ENCODE data around the gene RGS8.

The RGS8 gene

GRCh38 chr1:182658055-182658454, 26.3 kb downstream of the RGS8 start:
- in situ Hi-C loops (cut with HindIII; ENCODE audit: low pct_unique_long_range_greater_than_20kb, low sequenced_read_pairs), result no loop called here
- TF ChIP-seq JUND (IDR thresholded peaks at IDR 0.05; ENCODE audit: low read depth), result no peak
- no peak for DNase-seq (ENCODE audit: low read depth in 1 of 2, low spot score in 1 of 2)

- in situ Hi-C loops (cut with HindIII; ENCODE audit: low pct_unique_long_range_greater_than_20kb, low sequenced_read_pairs), result no loop called here
These were observed 27.5 kb downstream of the RGS8 start for GRCh38 chr1:182656842-182657397.

GRCh38 chr1:182653986-182654385, 30.4 kb downstream of the RGS8 start:
- in situ Hi-C loops (cut with HindIII; ENCODE audit: low pct_unique_long_range_greater_than_20kb, low sequenced_read_pairs), result no loop called here
- DNase-seq (ENCODE audit: low read depth in 1 of 2, low spot score in 1 of 2), result no peak
- no peak for TF ChIP-seq JUND (IDR thresholded peaks at IDR 0.05; ENCODE audit: low read depth)

More at GRCh38 chr1:182656842-182657397, 27.5 kb downstream of the RGS8 start:
- no peak for TF ChIP-seq JUND (IDR thresholded peaks at IDR 0.05; ENCODE audit: low read depth)
- DNase-seq (ENCODE audit: low read depth in 1 of 2, low spot score in 1 of 2), result no peak

GRCh38 chr1:182652933-182653332, 31.5 kb downstream of the RGS8 start:
- DNase-seq (ENCODE audit: low read depth in 1 of 2, low spot score in 1 of 2), result no peak
- in situ Hi-C loops (cut with HindIII; ENCODE audit: low pct_unique_long_range_greater_than_20kb, low sequenced_read_pairs), result no loop called here
- TF ChIP-seq JUND (IDR thresholded peaks at IDR 0.05; ENCODE audit: low read depth), result no peak

- in situ Hi-C loops (cut with HindIII; ENCODE audit: low pct_unique_long_range_greater_than_20kb, low sequenced_read_pairs), result no loop called here
- DNase-seq (ENCODE audit: low read depth in 1 of 2, low spot score in 1 of 2), result no peak
- no peak for TF ChIP-seq JUND (IDR thresholded peaks at IDR 0.05; ENCODE audit: low read depth)
These were observed 33.1 kb downstream of the RGS8 start for GRCh38 chr1:182651339-182651724.

DNA sequence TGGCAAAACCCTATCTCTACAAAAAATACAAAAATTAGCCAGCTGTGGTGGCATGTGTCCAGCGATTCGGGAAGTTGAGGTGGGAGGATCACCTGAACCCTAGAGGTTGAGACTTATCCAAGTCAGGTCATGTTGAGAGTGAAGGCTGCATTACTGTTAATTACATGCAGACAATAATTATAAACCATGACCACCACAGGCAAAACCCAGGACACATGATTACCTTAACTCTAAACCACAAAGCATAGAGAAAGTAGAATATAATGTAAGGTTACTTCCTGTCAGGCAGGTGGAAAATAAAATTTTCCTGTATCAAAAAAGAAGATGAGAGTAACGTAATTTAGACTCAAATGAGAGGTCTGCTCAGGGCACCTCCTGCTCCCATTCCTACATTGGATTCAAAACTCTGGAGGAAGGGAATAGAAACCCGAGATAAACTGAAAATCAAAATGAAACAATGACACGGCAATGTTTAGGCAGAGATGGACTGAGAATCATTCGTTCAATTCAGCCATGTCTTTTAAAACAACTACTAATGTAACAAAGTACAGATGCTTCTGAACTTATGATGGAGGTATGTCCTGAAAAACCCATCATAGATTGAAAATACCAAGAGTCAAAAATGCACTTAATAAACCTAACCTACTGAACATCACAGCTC, 33.6 kb downstream of the RGS8 start:
- in situ Hi-C loops (cut with HindIII; ENCODE audit: low pct_unique_long_range_greater_than_20kb, low sequenced_read_pairs), result no loop called here
- no peak for TF ChIP-seq JUND (IDR thresholded peaks at IDR 0.05; ENCODE audit: low read depth)
- DNase-seq (ENCODE audit: low read depth in 1 of 2, low spot score in 1 of 2), result no peak

- in situ Hi-C loops (cut with HindIII; ENCODE audit: low pct_unique_long_range_greater_than_20kb, low sequenced_read_pairs), result no loop called here
- TF ChIP-seq JUND (IDR thresholded peaks at IDR 0.05; ENCODE audit: low read depth), result no peak
- no peak for DNase-seq (ENCODE audit: low read depth in 1 of 2, low spot score in 1 of 2)
These were observed 35.3 kb downstream of the RGS8 start for GRCh38 chr1:182649041-182649440.

DNA sequence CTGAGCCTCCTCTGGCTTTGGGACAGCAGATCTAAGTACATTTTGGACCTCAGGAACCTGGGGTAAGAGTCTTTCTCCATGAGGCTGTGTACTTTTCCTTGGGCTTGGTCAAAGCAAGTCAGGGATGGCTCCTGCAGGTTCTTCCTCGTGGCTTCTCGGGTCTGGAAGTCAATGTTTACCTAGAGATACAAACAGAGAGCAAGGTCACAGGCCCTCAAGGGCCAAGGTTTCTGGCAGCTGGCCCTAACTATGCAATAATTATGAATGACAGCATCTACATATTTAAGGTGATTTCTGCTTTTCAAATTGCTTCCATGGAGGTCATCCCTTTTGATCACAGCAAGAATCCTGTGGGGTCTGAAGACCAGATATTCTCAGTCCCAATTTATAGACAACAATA, 37.6 kb downstream of the RGS8 start:
- in situ Hi-C loops (cut with HindIII; ENCODE audit: low pct_unique_long_range_greater_than_20kb, low sequenced_read_pairs), result no loop called here
- peak in 1 of 2 experiments; percentile 59 for DNase-seq (ENCODE audit: low read depth in 1 of 2, low spot score in 1 of 2)
- TF ChIP-seq JUND (IDR thresholded peaks at IDR 0.05; ENCODE audit: low read depth), result no peak

DNA sequence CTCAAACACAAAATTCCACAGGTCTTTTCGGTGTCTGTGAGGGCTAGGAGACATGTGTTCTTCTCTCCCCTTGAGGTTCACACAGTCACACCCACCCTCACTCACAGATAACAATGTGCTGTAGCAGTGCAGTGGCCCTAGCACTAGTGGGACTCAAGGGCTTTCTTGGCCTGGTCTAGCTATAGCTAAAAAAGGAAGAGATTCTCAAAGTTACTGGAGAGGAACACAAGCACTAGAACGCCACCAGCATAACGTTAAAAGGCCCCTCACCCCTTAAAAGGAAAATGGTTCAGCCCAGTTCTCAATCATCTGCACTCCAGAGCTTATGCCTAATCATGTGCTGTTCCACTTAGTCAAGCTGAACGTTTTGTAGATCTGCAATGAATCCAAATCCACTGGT, 39.5 kb downstream of the RGS8 start:
- no peak for DNase-seq (ENCODE audit: low read depth in 1 of 2, low spot score in 1 of 2)
- in situ Hi-C loops (cut with HindIII; ENCODE audit: low pct_unique_long_range_greater_than_20kb, low sequenced_read_pairs), result no loop called here
- TF ChIP-seq JUND (IDR thresholded peaks at IDR 0.05; ENCODE audit: low read depth), result no peak

GRCh38 chr1:182643699-182644098, 40.7 kb downstream of the RGS8 start:
- in situ Hi-C loops (cut with HindIII; ENCODE audit: low pct_unique_long_range_greater_than_20kb, low sequenced_read_pairs), result no loop called here
- peak in 1 of 2 experiments; percentile 49 for DNase-seq (ENCODE audit: low read depth in 1 of 2, low spot score in 1 of 2)
- no peak for TF ChIP-seq JUND (IDR thresholded peaks at IDR 0.05; ENCODE audit: low read depth)

DNA sequence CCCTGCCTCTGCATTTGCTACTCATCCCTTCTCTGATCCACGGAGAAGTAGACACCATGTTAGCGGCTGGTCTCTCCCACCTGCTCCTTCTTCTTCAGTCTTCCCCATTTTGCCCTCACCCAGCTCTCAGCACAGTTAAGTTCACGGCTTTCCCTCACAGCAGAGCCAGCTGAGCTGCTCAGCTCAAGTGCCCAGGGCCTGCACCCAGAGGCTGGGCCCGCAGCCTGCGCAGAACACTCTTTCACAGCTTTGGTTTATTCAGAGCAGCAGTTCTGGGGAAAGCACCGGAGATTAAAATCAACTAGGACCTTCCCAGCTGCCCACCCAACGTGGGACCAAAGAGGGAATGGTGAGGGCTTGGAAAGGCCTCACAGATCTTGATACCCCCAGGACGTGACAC, 41.9 kb downstream of the RGS8 start:
- no peak for TF ChIP-seq JUND (IDR thresholded peaks at IDR 0.05; ENCODE audit: low read depth)
- no peak for DNase-seq (ENCODE audit: low read depth in 1 of 2, low spot score in 1 of 2)
- in situ Hi-C loops (cut with HindIII; ENCODE audit: low pct_unique_long_range_greater_than_20kb, low sequenced_read_pairs), result no loop called here

DNA sequence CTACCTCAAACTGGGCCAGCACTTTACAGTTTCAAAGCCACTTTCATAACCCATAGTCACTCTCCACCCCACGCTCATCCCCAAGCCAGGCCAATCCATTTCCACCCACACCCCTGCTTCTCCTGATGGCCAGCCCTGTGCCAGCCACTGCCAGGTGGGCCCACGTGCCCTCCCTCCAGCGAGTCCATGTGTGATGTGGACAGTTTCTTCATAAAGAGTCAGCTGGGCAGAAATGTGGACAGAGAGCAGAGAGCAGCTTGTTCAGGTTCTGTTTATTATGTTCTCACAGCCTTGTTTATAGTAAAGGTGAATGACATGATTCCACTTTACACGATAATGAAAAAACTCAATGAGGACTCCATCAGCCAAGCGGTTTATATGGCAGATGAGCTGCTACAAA, 42.8 kb downstream of the RGS8 start:
- no peak for TF ChIP-seq JUND (IDR thresholded peaks at IDR 0.05; ENCODE audit: low read depth)
- no peak for DNase-seq (ENCODE audit: low read depth in 1 of 2, low spot score in 1 of 2)
- in situ Hi-C loops (cut with HindIII; ENCODE audit: low pct_unique_long_range_greater_than_20kb, low sequenced_read_pairs), result no loop called here

DNA sequence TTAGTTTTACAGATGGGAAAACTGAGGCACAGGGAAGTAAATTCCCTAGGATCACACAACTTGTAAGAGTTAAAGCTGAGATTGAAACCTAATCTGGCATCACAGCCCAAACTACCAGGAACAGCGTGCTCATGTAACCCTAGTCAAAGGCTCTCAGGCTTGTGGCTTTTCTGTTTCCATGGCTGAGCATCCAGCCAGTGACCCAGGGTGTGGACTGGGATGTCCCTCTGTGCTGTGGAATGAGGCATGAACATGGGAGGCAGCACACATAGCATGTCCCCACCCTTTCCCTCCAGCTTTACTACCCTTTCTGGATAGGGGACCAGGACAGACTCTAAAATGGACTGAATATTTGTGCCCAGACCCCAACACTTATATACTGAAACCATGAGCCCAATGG, 45.1 kb downstream of the RGS8 start:
- TF ChIP-seq JUND (IDR thresholded peaks at IDR 0.05; ENCODE audit: low read depth), result no peak
- DNase-seq (ENCODE audit: low read depth in 1 of 2, low spot score in 1 of 2), result no peak
- in situ Hi-C loops (cut with HindIII; ENCODE audit: low pct_unique_long_range_greater_than_20kb, low sequenced_read_pairs), result no loop called here

DNA sequence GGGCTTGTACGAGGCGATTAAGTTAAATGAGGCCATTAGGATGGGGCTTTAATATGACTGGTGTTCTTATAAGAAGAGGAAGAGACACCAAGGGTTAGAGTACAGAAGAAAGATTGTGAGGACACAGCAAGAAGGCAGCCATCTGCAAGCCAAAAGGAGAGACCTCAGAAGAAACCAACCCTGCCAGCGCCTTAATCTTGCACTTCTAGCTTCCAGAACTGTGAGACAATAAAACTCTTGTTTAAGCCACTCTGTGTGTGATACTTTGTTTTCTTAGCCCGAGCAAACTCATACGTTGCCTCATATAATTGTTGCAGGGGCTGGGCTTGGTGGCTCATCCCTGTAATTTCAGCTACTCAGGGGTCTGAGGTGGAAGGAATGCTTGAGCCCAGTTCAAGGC, 46.6 kb downstream of the RGS8 start:
- in situ Hi-C loops (cut with HindIII; ENCODE audit: low pct_unique_long_range_greater_than_20kb, low sequenced_read_pairs), result no loop called here
- no peak for TF ChIP-seq JUND (IDR thresholded peaks at IDR 0.05; ENCODE audit: low read depth)
- DNase-seq (ENCODE audit: low read depth in 1 of 2, low spot score in 1 of 2), result no peak

Measured in T47D (cell line).